HFF-Myc (cell line): ENCODE data around the gene ADPRM.
"Not testable (repeated sequence)": the region's sequence is repeated elsewhere in the genome, so short reads cannot be mapped to it uniquely, and the experiment has no call there.

Experiments
- DNase-seq: peaks from one replicate; pipeline ENCODE4 v3.0.0-alpha.2; 2011; ENCODE audit warnings: low read depth; ENCODE audit errors: extremely low read depth
- H3K4me3 ChIP-seq: replicated peaks from 2 replicates; pipeline ENCODE4 v1.5.1; 2011; ENCODE audit warnings: low read depth, mild to moderate bottlenecking, control low read depth, low read length
- CTCF ChIP-seq: IDR thresholded peaks from 2 replicates; pipeline ENCODE4 v1.5.1; 2012; ENCODE audit warnings: mild to moderate bottlenecking, low read depth, low read length, control low read depth; ENCODE audit errors: missing control alignments

The ADPRM gene

GRCh38 chr17:10731408-10731879, 34.0 kb downstream of the ADPRM start:
- H3K4me3 ChIP-seq, result no peak overlapping the region
- no peak for DNase-seq
- TF ChIP-seq CTCF, result no peak

GRCh38 chr17:10732121-10732520, 34.7 kb downstream of the ADPRM start:
- DNase-seq, H3K4me3 ChIP-seq: not testable (repeated sequence)

GRCh38 chr17:10733666-10734065, 36.3 kb downstream of the ADPRM start:
- no peak for TF ChIP-seq CTCF
- H3K4me3 ChIP-seq, result no peak overlapping the region
- DNase-seq, result no peak

- TF ChIP-seq CTCF, result no peak
- no peak overlapping the region for H3K4me3 ChIP-seq
- no peak for DNase-seq
Measured at GRCh38 chr17:10735251-10735650, 37.9 kb downstream of the ADPRM start.

- DNase-seq, result no peak
- TF ChIP-seq CTCF, result no peak
- H3K4me3 ChIP-seq, result no peak overlapping the region
Measured at GRCh38 chr17:10735821-10736220, 38.4 kb downstream of the ADPRM start.

GRCh38 chr17:10737168-10737622, 39.8 kb downstream of the ADPRM start:
- no peak overlapping the region for H3K4me3 ChIP-seq
- peak; percentile 77 for TF ChIP-seq CTCF
- no peak for DNase-seq

- no peak overlapping the region for H3K4me3 ChIP-seq
- no peak for TF ChIP-seq CTCF
- DNase-seq, result no peak
Measured at GRCh38 chr17:10737736-10738135, 40.3 kb downstream of the ADPRM start.
